Muscle layer of colon (tissue), 2 donors: ENCODE data around the gene SLC35F4.

ENCODE experiments used
- H3K27ac ChIP-seq: one replicate; pipeline ENCODE4 v1.7.0; 2013; ENCODE audit warnings: low read depth, mild to moderate bottlenecking, low read length, moderate library complexity
- H3K27me3 ChIP-seq, 2 donors: one replicate each; pipeline ENCODE4 v1.7.0; 2013; ENCODE audit warnings: low read length in 2 of 2, mild to moderate bottlenecking in 2 of 2; ENCODE audit not compliant: insufficient read depth in 2 of 2, control insufficient read depth in 1 of 2
- H3K36me3 ChIP-seq: one replicate; pipeline ENCODE4 v1.7.0; 2013; ENCODE audit warnings: mild to moderate bottlenecking, low read length; ENCODE audit not compliant: insufficient read depth
- H3K4me1 ChIP-seq: one replicate; pipeline ENCODE4 v1.7.0; 2013; ENCODE audit warnings: mild to moderate bottlenecking, low read length; ENCODE audit not compliant: insufficient read depth
- H3K4me3 ChIP-seq, 2 donors: one replicate each; pipeline ENCODE4 v1.7.0; 2013; ENCODE audit warnings: low read length in 2 of 2, low read depth in 1 of 2, mild to moderate bottlenecking in 1 of 2, moderate library complexity in 1 of 2
- H3K9ac ChIP-seq: one replicate; pipeline ENCODE4 v1.7.0; 2013; ENCODE audit warnings: low read length
- H3K9me3 ChIP-seq: one replicate; pipeline ENCODE4 v1.7.0; 2013; ENCODE audit warnings: mild to moderate bottlenecking, low read length
- donor health status: abdominal sarcoma.
- donor health status: Adenocarcinoma of cecum.

SLC35F4 gene

GRCh38 chr14:57610631-57611030 lies 255.3 kb downstream of the SLC35F4 start:
- Histone ChIP-seq H3K4me3 (no peak overlapping the region), H3K27ac (no peak overlapping the region), H3K4me1 (no peaks in the 10 kb centered on the region), H3K9ac (no peak overlapping the region), H3K9me3 (no peaks in the 10 kb centered on the region), H3K27me3 (no peaks in the 10 kb centered on the region), H3K36me3 (no peaks in the 10 kb centered on the region)

- H3K4me1 ChIP-seq, result no peaks in the 10 kb centered on the region
- no peak overlapping the region for H3K27ac ChIP-seq
- H3K27me3 ChIP-seq, result no peaks in the 10 kb centered on the region
- no peak overlapping the region for H3K4me3 ChIP-seq
- no peak overlapping the region for H3K9ac ChIP-seq
- no peaks in the 10 kb centered on the region for H3K9me3 ChIP-seq
- no peaks in the 10 kb centered on the region for H3K36me3 ChIP-seq
Observed at GRCh38 chr14:57609192-57610075, 256.5 kb downstream of the SLC35F4 start.

DNA sequence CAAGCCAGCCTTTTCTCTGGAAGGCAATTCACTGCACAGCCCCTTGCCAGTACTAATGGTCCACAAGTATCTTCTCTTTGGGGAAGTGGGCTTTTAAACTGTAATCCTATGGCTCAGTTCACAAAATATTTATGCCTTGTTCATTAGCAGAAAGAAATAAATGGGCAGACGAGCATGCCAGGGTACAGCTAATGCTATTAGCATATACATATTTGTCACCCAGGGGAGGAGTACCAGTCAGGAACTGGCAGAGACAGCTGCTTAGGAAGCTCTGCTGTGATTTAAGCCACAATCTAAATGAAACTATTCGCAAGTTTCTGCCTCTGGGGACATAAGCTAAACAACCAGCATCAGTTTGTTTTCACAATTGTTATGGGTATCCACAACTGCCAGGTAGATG lies 258.8 kb downstream of the SLC35F4 start:
- H3K9ac ChIP-seq, result no peak overlapping the region
- no peak overlapping the region for H3K27ac ChIP-seq
- no peaks in the 10 kb centered on the region for H3K9me3 ChIP-seq
- H3K27me3 ChIP-seq, result no peaks in the 10 kb centered on the region
- H3K4me1 ChIP-seq, result no peaks in the 10 kb centered on the region
- no peak overlapping the region for H3K4me3 ChIP-seq
- no peaks in the 10 kb centered on the region for H3K36me3 ChIP-seq

DNA sequence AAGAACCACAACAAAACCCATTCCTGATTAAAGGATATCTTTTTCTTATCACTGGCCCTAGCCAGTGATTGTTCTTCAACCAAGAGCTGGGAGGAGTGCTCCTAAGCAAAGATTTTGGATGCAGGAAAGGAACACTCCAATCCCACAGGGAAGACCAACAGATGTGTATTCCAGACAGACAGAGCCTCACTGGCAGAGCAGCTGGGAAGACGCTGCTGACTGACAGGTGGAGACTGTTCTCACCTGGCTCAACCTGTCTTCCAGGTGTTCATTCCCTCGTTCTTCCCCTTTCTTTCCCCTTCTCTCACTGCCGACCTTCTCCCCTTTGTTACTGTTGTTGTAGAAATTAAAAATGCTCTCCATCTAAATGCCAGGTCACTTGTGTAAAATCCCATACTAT lies 282.5 kb downstream of the SLC35F4 start:
- no peaks in the 10 kb centered on the region for H3K4me1 ChIP-seq
- H3K27me3 ChIP-seq, result no peaks in the 10 kb centered on the region
- no peaks in the 10 kb centered on the region for H3K36me3 ChIP-seq
- H3K9ac ChIP-seq, result no peak overlapping the region
- no peaks in the 10 kb centered on the region for H3K9me3 ChIP-seq
- no peak overlapping the region for H3K27ac ChIP-seq
- H3K4me3 ChIP-seq, result no peak overlapping the region

DNA sequence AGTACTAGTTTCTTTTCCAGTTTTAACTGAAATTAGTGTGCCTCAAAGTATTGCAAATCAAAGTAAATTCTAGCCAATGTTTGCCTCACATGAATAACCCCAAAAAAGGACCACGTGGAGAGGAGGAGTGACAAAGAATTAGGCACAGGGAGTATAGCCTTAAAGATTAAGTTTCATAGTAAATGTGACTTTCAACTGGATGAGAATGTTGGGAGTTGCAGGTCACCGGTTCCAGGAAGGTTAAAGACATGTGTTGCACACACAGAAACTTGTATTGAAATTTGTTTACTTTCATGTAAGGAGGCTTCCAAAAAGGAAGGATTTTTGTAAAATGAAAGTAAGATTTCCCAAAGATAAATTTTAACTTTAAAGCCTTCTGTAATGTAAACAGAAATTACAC lies 283.1 kb downstream of the SLC35F4 start:
- no peaks in the 10 kb centered on the region for H3K27me3 ChIP-seq
- H3K9ac ChIP-seq, result no peak overlapping the region
- no peak overlapping the region for H3K27ac ChIP-seq
- no peaks in the 10 kb centered on the region for H3K4me1 ChIP-seq
- H3K4me3 ChIP-seq, result no peak overlapping the region
- H3K9me3 ChIP-seq, result no peaks in the 10 kb centered on the region
- H3K36me3 ChIP-seq, result no peaks in the 10 kb centered on the region

DNA sequence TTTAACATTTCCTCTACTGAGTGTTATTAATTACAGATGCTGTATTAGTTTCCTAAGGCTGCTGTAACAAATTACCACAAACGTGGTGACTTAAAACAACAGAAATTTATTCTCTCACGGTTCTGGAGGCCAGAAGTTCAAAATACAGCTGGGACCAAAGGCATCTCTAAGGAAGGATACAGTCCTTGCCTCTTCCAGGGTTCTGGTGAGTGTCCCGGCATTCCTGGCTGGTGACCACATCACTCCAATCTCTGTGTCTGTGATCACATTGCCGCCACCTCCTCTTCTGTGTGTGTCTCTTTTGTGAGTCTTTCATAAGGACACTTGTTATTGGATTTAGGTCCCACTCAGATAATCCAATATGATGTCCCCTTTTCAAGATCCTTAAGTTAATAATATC lies 287.1 kb downstream of the SLC35F4 start:
- Histone ChIP-seq H3K9me3 (no peaks in the 10 kb centered on the region), H3K9ac (no peak overlapping the region), H3K4me1 (no peaks in the 10 kb centered on the region), H3K4me3 (no peak overlapping the region), H3K27me3 (no peaks in the 10 kb centered on the region), H3K36me3 (no peaks in the 10 kb centered on the region), H3K27ac (no peak overlapping the region)

DNA sequence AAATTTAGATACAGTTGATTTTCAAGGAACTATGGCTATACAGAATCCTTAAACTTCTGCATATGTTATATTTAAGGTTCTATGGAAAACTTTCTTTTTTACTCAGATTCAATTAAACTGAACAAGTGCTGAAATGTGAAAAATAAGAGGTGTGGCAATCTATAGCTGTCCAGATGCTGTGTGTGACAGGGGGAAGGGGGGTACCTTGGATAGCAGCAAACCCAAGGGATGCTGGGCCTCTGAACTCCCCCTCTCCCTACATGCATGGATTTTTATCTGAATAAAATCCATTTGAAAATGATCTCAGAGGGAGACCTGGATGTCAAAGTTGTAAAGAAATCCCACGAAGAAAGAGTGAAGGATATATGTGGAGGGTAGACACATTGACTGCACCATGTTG lies 289.4 kb downstream of the SLC35F4 start:
- H3K27me3 ChIP-seq, result no peaks in the 10 kb centered on the region
- no peaks in the 10 kb centered on the region for H3K9me3 ChIP-seq
- H3K4me3 ChIP-seq, result no peak overlapping the region
- no peak overlapping the region for H3K9ac ChIP-seq
- H3K27ac ChIP-seq, result no peak overlapping the region
- H3K4me1 ChIP-seq, result no peaks in the 10 kb centered on the region
- no peaks in the 10 kb centered on the region for H3K36me3 ChIP-seq

- no peaks in the 10 kb centered on the region for H3K9me3 ChIP-seq
- H3K27me3 ChIP-seq, result no peaks in the 10 kb centered on the region
- no peak overlapping the region for H3K27ac ChIP-seq
- no peaks in the 10 kb centered on the region for H3K36me3 ChIP-seq
- H3K4me1 ChIP-seq, result no peaks in the 10 kb centered on the region
- no peak overlapping the region for H3K9ac ChIP-seq
- H3K4me3 ChIP-seq, result no peak overlapping the region
Observed at GRCh38 chr14:57575482-57575881, 290.4 kb downstream of the SLC35F4 start.

DNA sequence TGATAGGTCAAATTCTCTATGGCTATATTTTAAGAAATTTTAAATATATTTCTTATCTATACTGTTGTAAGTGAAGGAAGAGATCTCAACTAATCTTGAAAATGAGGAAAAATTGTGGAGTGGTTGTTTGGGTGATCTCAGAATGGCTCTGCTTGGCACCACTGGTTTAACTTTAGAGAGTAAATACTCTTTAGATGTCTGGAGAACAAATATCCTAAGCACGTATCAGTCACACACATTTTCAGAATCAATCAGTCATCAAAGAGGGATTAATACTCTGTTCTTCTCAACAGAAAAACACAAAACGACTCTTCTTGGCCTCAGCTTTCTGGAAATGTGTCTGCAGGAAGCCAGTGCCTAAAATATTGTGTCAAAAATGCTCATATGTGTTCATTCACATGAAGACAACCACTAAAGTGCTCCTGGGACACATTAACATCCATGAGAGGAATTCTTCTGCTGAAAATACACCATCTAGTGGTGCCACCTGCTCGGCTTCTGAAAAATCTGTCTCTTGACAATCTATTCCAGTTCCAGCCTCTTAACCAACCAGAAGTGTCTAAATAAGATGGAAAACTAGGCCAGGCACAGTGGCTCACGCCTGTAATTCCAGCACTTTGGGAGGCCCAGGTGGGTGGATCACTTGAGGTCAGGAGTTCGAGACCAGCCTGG lies 291.1 kb downstream of the SLC35F4 start:
- Histone ChIP-seq H3K4me3 (no peak overlapping the region), H3K27me3 (no peaks in the 10 kb centered on the region), H3K9me3 (no peaks in the 10 kb centered on the region), H3K4me1 (no peaks in the 10 kb centered on the region), H3K36me3 (no peaks in the 10 kb centered on the region), H3K9ac (no peak overlapping the region), H3K27ac (no peak overlapping the region)

- Histone ChIP-seq H3K36me3 (no peaks in the 10 kb centered on the region), H3K27me3 (no peaks in the 10 kb centered on the region), H3K4me3 (no peak overlapping the region), H3K9me3 (no peaks in the 10 kb centered on the region), H3K4me1 (no peaks in the 10 kb centered on the region), H3K9ac (no peak overlapping the region), H3K27ac (no peak overlapping the region)
Observed at GRCh38 chr14:57573173-57573572, 292.7 kb downstream of the SLC35F4 start.

GRCh38 chr14:57568554-57568953 lies 297.3 kb downstream of the SLC35F4 start:
- no peak overlapping the region for H3K9ac ChIP-seq
- no peaks in the 10 kb centered on the region for H3K27me3 ChIP-seq
- no peaks in the 10 kb centered on the region for H3K9me3 ChIP-seq
- no peak overlapping the region for H3K4me3 ChIP-seq
- no peaks in the 10 kb centered on the region for H3K4me1 ChIP-seq
- H3K27ac ChIP-seq, result no peak overlapping the region
- H3K36me3 ChIP-seq, result no peaks in the 10 kb centered on the region

DNA sequence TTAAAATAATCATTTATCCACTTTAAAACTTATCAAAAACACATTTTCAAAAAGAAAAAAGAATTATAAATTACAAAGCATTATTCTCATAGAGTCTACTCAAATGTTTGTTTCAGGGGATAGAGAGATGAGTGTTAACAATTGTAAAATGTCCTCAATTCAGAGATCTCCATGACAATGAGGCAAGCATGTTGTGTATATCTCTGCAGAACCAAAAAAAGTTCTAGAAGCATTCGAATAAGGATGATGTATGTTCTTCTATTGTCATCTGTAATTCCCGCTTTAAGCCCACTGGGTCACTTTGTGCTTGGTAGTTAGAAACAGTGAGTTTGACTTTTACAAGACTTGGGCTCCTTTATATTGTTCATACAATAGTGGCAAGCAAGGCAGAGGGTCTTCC lies 298.7 kb downstream of the SLC35F4 start:
- Histone ChIP-seq H3K9ac (no peak overlapping the region), H3K27ac (no peak overlapping the region), H3K27me3 (no peaks in the 10 kb centered on the region), H3K4me1 (no peaks in the 10 kb centered on the region), H3K4me3 (no peak overlapping the region), H3K9me3 (no peaks in the 10 kb centered on the region), H3K36me3 (no peaks in the 10 kb centered on the region)
